ENCODE data around the gene TRMT10A. TPM values are rescaled to one million over a fixed set of nuclear protein-coding genes. Genes with fewer than 3 reads are reported as not detected.

The TRMT10A gene
- total and polyA plus RNA-seq, 2 of the 13 experiments (the other 11 are each of a cell fraction or from before 2014, with no cell fraction given): 3.9 to 12.6 TPM

GRCh38 chr4:99612704-99613103 is 48.9 kb upstream of the TRMT10A start:
- ATAC-seq: no peak

More at GRCh38 chr4:99612704-99613103, 48.9 kb upstream of the TRMT10A start:
- FAIRE-seq (no peak), DNase-seq (ENCODE audit: low spot score) (no peak)
- WGBS (ENCODE audit: low lambda C conversion rate): 74% methylated on average over 3 of the region's 5 CpGs
- H3K9me3 ChIP-seq (ENCODE audit: low read length): no peaks in the 10 kb centered on the region
- no TSS peak for BruUV-seq (replicated peaks)
- no peak overlapping the region for H3K27ac ChIP-seq (ENCODE audit: extremely low read length, insufficient read depth, low read length)
- H3K79me2 ChIP-seq (ENCODE audit: insufficient read depth, low read length): no peaks in the 10 kb centered on the region
- no peak overlapping the region for H2AFZ ChIP-seq (ENCODE audit: low read length)
- H3K27me3 ChIP-seq (ENCODE audit: control insufficient read depth in 1 of 2, insufficient read depth in 2 of 2, low read length in 2 of 2): no peaks in the 10 kb centered on the region
- no peak for TF ChIP-seq ZNF713 (CRISPR knock-in tag; IDR thresholded peaks at IDR 0.05)
- no peak for TF ChIP-seq MED13 (CRISPR knock-in tag; IDR thresholded peaks at IDR 0.05)
- no peak for TF ChIP-seq ZZZ3 (CRISPR knock-in tag; IDR thresholded peaks at IDR 0.05; ENCODE audit: borderline replicate concordance)
- TF ChIP-seq GMEB2 (CRISPR knock-in tag; IDR thresholded peaks at IDR 0.05; ENCODE audit: low read depth): no peak
- TF ChIP-seq FIP1L1 (IDR thresholded peaks at IDR 0.05; ENCODE audit: borderline replicate concordance, insufficient read depth, low read depth, low read length): no peak
- no peak for TF ChIP-seq TFDP2 (CRISPR knock-in tag; IDR thresholded peaks at IDR 0.05)
- TF ChIP-seq ARNTL (CRISPR knock-in tag; IDR thresholded peaks at IDR 0.05): no peak
- H3K4me1 ChIP-seq (ENCODE audit: insufficient read depth, low read length): no peaks in the 10 kb centered on the region
- no peak overlapping the region for H3K9ac ChIP-seq (ENCODE audit: insufficient read depth, low read depth, low read length)
- in situ Hi-C loops (cut with HindIII; ENCODE audit: extremely low pct_ligation_motif_present, low pct_unique_long_range_greater_than_20kb): no loop called here
- no peaks in the 10 kb centered on the region for H4K20me1 ChIP-seq (ENCODE audit: insufficient read depth, low read length)
- no peak overlapping the region for H3K4me2 ChIP-seq (ENCODE audit: low read depth, low read length)
- H3K4me3 ChIP-seq (replicated peaks in 1 of 3; ENCODE audit: insufficient read depth in 1 of 3, low read depth in 2 of 3, low read length in 3 of 3): no peak overlapping the region
- H3K36me3 ChIP-seq (replicated peaks in 1 of 2; ENCODE audit: control insufficient read depth in 1 of 2, insufficient read depth in 2 of 2, low read length in 2 of 2): peaks cover 13 to 66% of the 10 kb centered on the region in 2 experiments
- ChIA-PET POLR2A (no interaction called here), CTCF (ENCODE audit: low intra/inter-chr PET ratio, low total read pairs) (no interaction called here)
- intact Hi-C loops (cut with micrococcal nuclease; ENCODE audit: unreplicated experiment): no loop called here

Data from HepG2 (cell line).